Left lung (tissue), 10 donors: ENCODE results near the gene ATP5ME. TPM values are rescaled to one million over a fixed set of nuclear protein-coding genes. Genes with fewer than 3 reads are reported as not detected.

Experiments used
- ATAC-seq: fragments of 200-7000 bp; cut with Tn5 transposase; one replicate; pipeline ENCODE4 v1.9.1; 2020; ENCODE audit warnings: moderate library complexity
- DNase-seq, 4 donors: peaks; one replicate each; pipeline ENCODE4 v3.0.0-alpha.2; 2013 to 2020
- H3K27ac ChIP-seq, 2 donors: fragments of 200-600 bp; sonication (generic) in 1 of 2; one replicate each; pipeline versions ENCODE4 v1.5.0 to v1.8.0; 2020 to 2021
- H3K27me3 ChIP-seq, 2 donors: fragments of 200-600 bp; sonication (generic) in 1 of 2; one replicate each; pipeline versions ENCODE4 v1.5.0 to v1.8.0; 2020 to 2021
- H3K36me3 ChIP-seq, 2 donors: fragments of 200-600 bp; sonication (generic) in 1 of 2; one replicate each; pipeline versions ENCODE4 v1.5.0 to v1.8.0; 2020 to 2021
- H3K4me1 ChIP-seq, 2 donors: fragments of 200-600 bp; one replicate each; pipeline ENCODE4 v1.8.0; 2021
- H3K4me3 ChIP-seq, 2 donors: fragments of 200-600 bp; sonication (generic) in 1 of 2; one replicate each; pipeline versions ENCODE4 v1.5.0 to v1.8.0; 2020 to 2021; ENCODE audit warnings: mild to moderate bottlenecking in 1 of 2
- H3K9me3 ChIP-seq, 2 donors: fragments of 200-600 bp; sonication (generic) in 1 of 2; one replicate each; pipeline versions ENCODE4 v1.5.0 to v1.8.0; 2020 to 2021
- CTCF ChIP-seq, 2 donors: fragments of 200-600 bp; sonication (generic) in 1 of 2; IDR thresholded peaks; one replicate each; pipeline versions ENCODE4 v1.5.0 to v1.8.0; 2021; ENCODE audit warnings: antibody characterized with exemption in 2 of 2
- intact Hi-C, 2 donors: fragments of 100-400 bp; cut with DNase I; formaldehyde crosslinking; loops; one replicate each; pipeline versions ENCODE4 v1.11.2 to v1.14.2; 2022
- polyA plus RNA-seq, 6 donors: library from polyadenylated mRNA; unstranded; fragments of 120-200 nt; gene quantifications; one replicate each; pipeline ENCODE4 v1.2.1, GENCODE V29; 2013; ENCODE audit not compliant: insufficient read length in 6 of 6
- total RNA-seq, 2 donors: library from RNA; stranded (reverse); fragmentation: NEBNext Ultra II Directional; extraction: Animal tissue kit (Norgen Biotek cat#: 25700); gene quantifications; one replicate each; pipeline ENCODE4 v1.2.1, GENCODE V29; 2021
- donor health status: DM: no; HTN: yes; CAD: no.
- donor health status: DM: no; HTN: no; CAD: no.

Gene ATP5ME
- total and polyA plus RNA-seq, 8 donors = 162 to 245 (median 189) TPM

DNA sequence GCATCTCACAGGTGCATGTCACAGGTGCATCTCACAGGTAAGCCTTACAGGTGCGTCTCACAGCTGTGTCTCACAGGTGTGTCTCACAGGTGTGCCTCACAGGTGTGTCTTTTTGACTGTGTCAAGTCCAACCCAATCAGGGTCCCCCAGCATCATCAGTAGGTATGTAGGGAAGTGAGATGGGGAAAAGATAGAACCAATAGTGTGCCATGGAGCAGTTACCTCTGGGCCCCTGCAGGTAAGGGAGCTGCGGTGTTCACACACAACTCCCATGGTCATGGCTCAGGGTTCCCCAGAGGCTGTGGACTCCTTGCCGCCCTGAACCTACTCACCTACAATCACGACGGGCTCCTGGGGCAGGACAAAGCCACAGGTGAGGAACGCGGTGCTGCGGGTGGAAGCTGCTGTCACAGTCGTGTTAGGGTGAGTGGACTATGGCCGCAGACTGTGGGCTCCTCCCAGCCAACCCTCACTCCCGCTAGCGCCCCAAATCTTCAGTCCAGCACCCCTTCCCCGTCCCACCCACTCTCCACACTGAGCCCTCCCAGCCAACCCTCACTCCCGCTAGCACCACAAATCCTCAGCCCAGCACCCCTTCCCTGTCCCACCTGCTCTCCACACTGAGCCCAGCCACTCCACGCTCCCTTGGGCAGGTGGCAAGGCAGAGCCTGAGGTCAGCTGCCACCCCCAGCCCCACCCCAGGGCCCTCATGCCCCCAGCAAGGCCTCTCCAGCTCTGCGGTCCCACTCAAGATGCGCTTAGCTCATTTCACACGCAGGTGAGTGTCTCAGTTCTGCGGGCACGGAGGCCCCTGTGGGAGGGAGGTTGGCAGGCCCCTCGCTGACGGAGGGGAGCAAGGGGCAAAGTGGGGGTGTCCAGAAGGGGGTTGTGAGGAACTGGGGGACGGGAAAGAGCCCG is 50.8 kb downstream of the ATP5ME start:
- intact Hi-C loops = no loop called here
- no peak for ATAC-seq
- H3K4me3 ChIP-seq = no peak overlapping the region
- H3K9me3 ChIP-seq = no peaks in the 10 kb centered on the region
- H3K36me3 ChIP-seq = no peaks in the 10 kb centered on the region
- peaks cover 0 to 32% of the 10 kb centered on the region in 2 donors for H3K27me3 ChIP-seq
- TF ChIP-seq CTCF (IDR thresholded peaks at IDR 0.05) = no peak
- peak in 1 of 4 donors; percentile 45 for DNase-seq
- no peak overlapping the region for H3K27ac ChIP-seq
- no peaks in the 10 kb centered on the region for H3K4me1 ChIP-seq

Other genes with a start within 250 kb of the ATP5ME start
- gene ZNF721, start 175.1 kb downstream of the ATP5ME start, total RNA-seq = 10 to 100 TPM; 21.2 to 23.0 TPM
- gene ZNF721, start 175.1 kb downstream of the ATP5ME start, polyA plus RNA-seq = 10 to 100 TPM; 36.7 to 43.1 (median 41.6) TPM
- 10 to 100 TPM; 47.5 to 51.9 TPM for gene PIGG, start 175.1 kb downstream of the ATP5ME start, total RNA-seq
- gene PIGG, start 175.1 kb downstream of the ATP5ME start, polyA plus RNA-seq = 10 to 100 TPM; 66.8 to 90.8 (median 84.1) TPM
- not detected for gene TMEM271, start 98.0 kb downstream of the ATP5ME start, total RNA-seq
- not detected for gene TMEM271, start 98.0 kb downstream of the ATP5ME start, polyA plus RNA-seq
- gene PDE6B, start 48.7 kb downstream of the ATP5ME start, total RNA-seq = 10 to 100 TPM in 1 of 2 donors, 1 to 10 TPM in 1; 7.6 to 10.9 TPM
- 10 to 100 TPM; 15.7 to 21.1 (median 17.7) TPM for gene PDE6B, start 48.7 kb downstream of the ATP5ME start, polyA plus RNA-seq
- 10 to 100 TPM in 1 of 2 donors, 1 to 10 TPM in 1; 7.8 to 11.3 TPM for gene MYL5, start 266 bp upstream of the ATP5ME start, total RNA-seq
- gene MYL5, start 266 bp upstream of the ATP5ME start, polyA plus RNA-seq = 10 to 100 TPM; 16.0 to 23.2 (median 19.7) TPM
- 10 to 100 TPM; 23.2 to 27.5 TPM for gene SLC49A3, start 14.9 kb upstream of the ATP5ME start, total RNA-seq
- 10 to 100 TPM in 1 of 6 donors, 1 to 10 TPM in 5; 7.4 to 10.5 (median 8.5) TPM for gene SLC49A3, start 14.9 kb upstream of the ATP5ME start, polyA plus RNA-seq
- 10 to 100 TPM; 43.7 to 49.2 TPM for gene PCGF3, start 31.6 kb upstream of the ATP5ME start, total RNA-seq
- 100 to 1,000 TPM in 1 of 6 donors, 10 to 100 TPM in 5; 77.3 to 110 (median 92.8) TPM for gene PCGF3, start 31.6 kb upstream of the ATP5ME start, polyA plus RNA-seq
- 1 to 10 TPM; 3.1 to 3.2 TPM for gene CPLX1, start 151.9 kb upstream of the ATP5ME start, total RNA-seq
- gene CPLX1, start 151.9 kb upstream of the ATP5ME start, polyA plus RNA-seq = 1 to 10 TPM in 5 of 6 donors, under 1 TPM in 1; 0.98 to 1.8 (median 1.3) TPM